Measurements from ENCODE around the gene HDAC4. TPM values are rescaled to one million over a fixed set of nuclear protein-coding genes. Genes with fewer than 3 reads are reported as not detected.

HDAC4 gene
- total and polyA plus RNA-seq, 10 of the 15 experiments (the other 5 are each of a cell fraction or from before 2014, with no cell fraction given) = 0.22 to 15.7 (median 4.8) TPM

DNA sequence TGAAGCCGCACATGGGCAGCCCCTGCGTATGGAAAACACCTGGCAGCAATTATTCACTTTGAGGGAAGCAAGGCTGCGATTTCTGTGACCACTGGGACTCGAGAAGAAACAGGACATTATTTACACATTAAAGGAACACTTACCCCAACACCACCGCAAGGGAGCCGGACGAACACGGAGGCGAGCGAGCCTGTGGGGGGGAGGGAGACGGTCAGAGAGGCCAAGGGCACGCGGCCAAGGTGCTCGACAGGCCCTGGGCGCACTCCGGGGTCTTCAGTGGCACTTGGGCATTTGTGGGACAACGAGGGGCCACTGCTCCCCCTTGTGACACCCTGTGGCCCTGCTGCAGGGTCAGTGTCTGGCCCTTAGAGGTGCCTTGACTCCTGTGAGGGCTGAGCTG, 306.0 kb downstream of the HDAC4 start:
- no peak overlapping the region for H3K27ac ChIP-seq (ENCODE audit: control insufficient read depth, insufficient read depth)
- H3K4me2 ChIP-seq (ENCODE audit: control insufficient read depth, insufficient read depth) = no peak overlapping the region
- TF ChIP-seq STAT3 (IDR thresholded peaks at IDR 0.05; ENCODE audit: low read depth, low read length) = no peak
- FAIRE-seq = no peak
- no peaks in the 10 kb centered on the region for H4K20me1 ChIP-seq (ENCODE audit: control insufficient read depth, insufficient read depth)
- ChIA-PET RAD21 (ENCODE audit: unreplicated experiment) (no interaction called here), SMC1A (ENCODE audit: uncharacterized antibody, unreplicated experiment) (no interaction called here), CTCF (no interaction called here), POLR2A (no interaction called here)
- in situ Hi-C loops (cut with MboI) = no loop called here
- H3K79me2 ChIP-seq (ENCODE audit: control insufficient read depth, insufficient read depth, low read length) = no peaks in the 10 kb centered on the region
- no TSS peak for BruUV-seq (replicated peaks)
- no peaks in the 10 kb centered on the region for H3K9me3 ChIP-seq (replicated peaks; ENCODE audit: control insufficient read depth, insufficient read depth, low read length)
- no peak for ATAC-seq
- intact Hi-C loops (cut with micrococcal nuclease; ENCODE audit: unreplicated experiment) = no loop called here
- H2AFZ ChIP-seq (ENCODE audit: control insufficient read depth, low read depth, low read length) = no peak overlapping the region
- no peaks in the 10 kb centered on the region for H3K27me3 ChIP-seq (replicated peaks in 1 of 2; ENCODE audit: control insufficient read depth in 2 of 2, insufficient read depth in 2 of 2, low read length in 1 of 2)
- no peaks in the 10 kb centered on the region for H3K4me1 ChIP-seq (ENCODE audit: control insufficient read depth, insufficient read depth, low read length)
- H3K36me3 ChIP-seq (ENCODE audit: control insufficient read depth in 2 of 2, insufficient read depth in 2 of 2, low read length in 1 of 2) = no peaks in the 10 kb centered on the region
- no peak overlapping the region for H3K4me3 ChIP-seq
- no peak overlapping the region for H3K9ac ChIP-seq (ENCODE audit: control insufficient read depth, insufficient read depth, low read length)
- 87% methylated on average over 17 of the region's 17 CpGs for WGBS (ENCODE audit: insufficient coverage, insufficient replicate concordance, low lambda C conversion rate, missing lambda C conversion rate)
- DNase-seq (ENCODE audit: low read depth, low spot score) = no peak

GRCh38 chr2:239093952-239094351, 306.9 kb downstream of the HDAC4 start:
- POLR2A ChIA-PET = no interaction called here
- FAIRE-seq (no peak), ATAC-seq (no peak), DNase-seq (ENCODE audit: low read depth, low spot score) (no peak)
- Histone ChIP-seq H3K79me2 (ENCODE audit: control insufficient read depth, insufficient read depth, low read length) (no peaks in the 10 kb centered on the region), H3K27me3 (replicated peaks in 1 of 2; ENCODE audit: control insufficient read depth in 2 of 2, insufficient read depth in 2 of 2, low read length in 1 of 2) (no peaks in the 10 kb centered on the region), H4K20me1 (ENCODE audit: control insufficient read depth, insufficient read depth) (no peaks in the 10 kb centered on the region), H3K4me2 (ENCODE audit: control insufficient read depth, insufficient read depth) (no peak overlapping the region), H3K9ac (ENCODE audit: control insufficient read depth, insufficient read depth, low read length) (no peak overlapping the region), H3K4me3 (no peak overlapping the region), H2AFZ (ENCODE audit: control insufficient read depth, low read depth, low read length) (no peak overlapping the region), H3K27ac (ENCODE audit: control insufficient read depth, insufficient read depth) (no peak overlapping the region), H3K9me3 (replicated peaks; ENCODE audit: control insufficient read depth, insufficient read depth, low read length) (no peaks in the 10 kb centered on the region), H3K4me1 (ENCODE audit: control insufficient read depth, insufficient read depth, low read length) (no peaks in the 10 kb centered on the region), H3K36me3 (ENCODE audit: control insufficient read depth in 2 of 2, insufficient read depth in 2 of 2, low read length in 1 of 2) (no peaks in the 10 kb centered on the region)
- RAD21 ChIA-PET (ENCODE audit: unreplicated experiment) = no interaction called here
- BruUV-seq (replicated peaks) = no TSS peak
- TF ChIP-seq RBBP5 (conservative IDR thresholded peaks at IDR 0.05) (no peak), STAT3 (IDR thresholded peaks at IDR 0.05; ENCODE audit: low read depth, low read length) (no peak), ZBED1 (IDR thresholded peaks at IDR 0.05; ENCODE audit: borderline replicate concordance) (no peak), ZSCAN29 (IDR thresholded peaks at IDR 0.05) (no peak), YBX1 (IDR thresholded peaks at IDR 0.05) (no peak), SIX5 (IDR thresholded peaks at IDR 0.05; ENCODE audit: low read depth, low read length, severe bottlenecking) (no peak), ESRRA (IDR thresholded peaks at IDR 0.05; ENCODE audit: low read length) (no peak), BRCA1 (IDR thresholded peaks at IDR 0.05; ENCODE audit: low read depth, low read length) (no peak), ZBTB33 (IDR thresholded peaks at IDR 0.05) (no peak), ZNF384 (IDR thresholded peaks at IDR 0.05; ENCODE audit: borderline replicate concordance, low read depth, low read length) (no peak), RAD51 (IDR thresholded peaks at IDR 0.05) (no peak), TBL1XR1 (IDR thresholded peaks at IDR 0.05; ENCODE audit: low read depth, low read length) (no peak)
- TF ChIP-seq, protein P1, sequence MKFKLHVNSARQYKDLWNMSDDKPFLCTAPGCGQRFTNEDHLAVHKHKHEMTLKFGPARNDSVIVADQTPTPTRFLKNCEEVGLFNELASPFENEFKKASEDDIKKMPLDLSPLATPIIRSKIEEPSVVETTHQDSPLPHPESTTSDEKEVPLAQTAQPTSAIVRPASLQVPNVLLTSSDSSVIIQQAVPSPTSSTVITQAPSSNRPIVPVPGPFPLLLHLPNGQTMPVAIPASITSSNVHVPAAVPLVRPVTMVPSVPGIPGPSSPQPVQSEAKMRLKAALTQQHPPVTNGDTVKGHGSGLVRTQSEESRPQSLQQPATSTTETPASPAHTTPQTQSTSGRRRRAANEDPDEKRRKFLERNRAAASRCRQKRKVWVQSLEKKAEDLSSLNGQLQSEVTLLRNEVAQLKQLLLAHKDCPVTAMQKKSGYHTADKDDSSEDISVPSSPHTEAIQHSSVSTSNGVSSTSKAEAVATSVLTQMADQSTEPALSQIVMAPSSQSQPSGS (IDR thresholded peaks at IDR 0.05; ENCODE audit: low read length) = no peak
- CTCF ChIA-PET = no interaction called here
- 93% methylated on average over 17 of the region's 17 CpGs for WGBS (ENCODE audit: insufficient coverage, insufficient replicate concordance, low lambda C conversion rate, missing lambda C conversion rate)
- intact Hi-C loops (cut with micrococcal nuclease; ENCODE audit: unreplicated experiment) (no loop called here), in situ Hi-C loops (cut with MboI) (no loop called here)
- SMC1A ChIA-PET (ENCODE audit: uncharacterized antibody, unreplicated experiment) = no interaction called here

Measured in GM12878 (cell line).